Inflammatory macrophage treated with lipopolysaccharide for 1 hour (primary cell): ENCODE results near the gene N4BP2L1.

Experiments used
- DNase-seq, 2 donors: peaks; one replicate each; pipeline ENCODE4 v3.0.0-alpha.2; 2020 to 2022

N4BP2L1 gene

DNA sequence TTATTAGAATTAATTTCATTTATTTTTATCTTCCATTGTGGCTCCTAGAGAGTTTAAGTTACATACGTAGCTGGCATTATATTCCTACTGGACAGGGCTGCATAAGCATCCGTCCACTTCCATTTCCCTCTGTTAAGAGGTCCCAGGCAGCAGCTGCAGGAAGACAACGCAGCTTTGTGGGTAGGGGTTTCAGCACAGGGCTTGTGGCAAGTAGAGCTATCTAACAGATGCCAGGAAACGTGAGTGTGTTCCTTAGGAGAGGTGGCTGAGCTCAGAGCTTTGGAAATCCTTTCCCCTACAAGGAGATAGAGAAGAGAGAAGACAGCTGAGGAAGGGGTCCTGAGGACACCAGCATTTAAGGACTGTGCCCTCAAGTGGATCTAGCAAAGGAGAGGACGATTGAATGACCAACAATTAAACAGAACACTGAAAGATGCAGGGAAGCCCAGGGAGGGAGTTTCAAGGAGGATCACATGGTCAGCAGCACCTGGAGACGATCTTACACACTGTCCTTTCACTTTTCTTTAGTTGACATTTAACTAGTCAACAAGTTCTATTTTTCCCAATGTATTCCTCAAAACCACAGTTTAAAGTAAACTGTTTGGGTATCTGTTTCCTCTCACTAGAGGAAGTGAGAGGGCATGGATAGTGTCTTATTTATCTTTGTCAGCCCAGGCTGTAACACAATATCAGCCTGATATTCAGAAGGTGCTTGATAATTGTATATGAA lies 2.3 kb upstream of the N4BP2L1 start:
- no peak for DNase-seq

DNA sequence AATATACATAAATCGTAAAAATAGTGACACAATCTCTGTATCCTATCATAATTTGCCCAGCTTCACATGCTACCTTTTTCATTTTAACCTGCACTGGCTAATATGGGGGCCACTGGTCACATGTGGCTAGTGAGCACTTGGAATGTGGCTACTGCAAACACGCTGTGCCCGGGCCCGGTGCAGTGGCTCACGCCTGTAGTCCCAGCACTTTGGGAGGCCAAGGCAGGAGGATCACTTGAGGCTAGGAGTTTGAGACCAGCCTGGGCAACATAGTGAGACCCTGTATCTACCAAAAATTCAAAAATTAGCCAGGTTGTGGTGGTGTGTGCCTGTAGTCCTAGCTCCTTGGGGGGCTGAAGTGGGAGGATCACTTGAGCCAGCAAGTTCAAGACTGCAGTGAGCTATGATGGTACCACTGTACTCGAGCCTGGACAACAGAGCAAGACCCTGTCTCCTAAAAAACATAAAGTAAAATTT lies 1.5 kb upstream of the N4BP2L1 start:
- DNase-seq, result no peak

DNA sequence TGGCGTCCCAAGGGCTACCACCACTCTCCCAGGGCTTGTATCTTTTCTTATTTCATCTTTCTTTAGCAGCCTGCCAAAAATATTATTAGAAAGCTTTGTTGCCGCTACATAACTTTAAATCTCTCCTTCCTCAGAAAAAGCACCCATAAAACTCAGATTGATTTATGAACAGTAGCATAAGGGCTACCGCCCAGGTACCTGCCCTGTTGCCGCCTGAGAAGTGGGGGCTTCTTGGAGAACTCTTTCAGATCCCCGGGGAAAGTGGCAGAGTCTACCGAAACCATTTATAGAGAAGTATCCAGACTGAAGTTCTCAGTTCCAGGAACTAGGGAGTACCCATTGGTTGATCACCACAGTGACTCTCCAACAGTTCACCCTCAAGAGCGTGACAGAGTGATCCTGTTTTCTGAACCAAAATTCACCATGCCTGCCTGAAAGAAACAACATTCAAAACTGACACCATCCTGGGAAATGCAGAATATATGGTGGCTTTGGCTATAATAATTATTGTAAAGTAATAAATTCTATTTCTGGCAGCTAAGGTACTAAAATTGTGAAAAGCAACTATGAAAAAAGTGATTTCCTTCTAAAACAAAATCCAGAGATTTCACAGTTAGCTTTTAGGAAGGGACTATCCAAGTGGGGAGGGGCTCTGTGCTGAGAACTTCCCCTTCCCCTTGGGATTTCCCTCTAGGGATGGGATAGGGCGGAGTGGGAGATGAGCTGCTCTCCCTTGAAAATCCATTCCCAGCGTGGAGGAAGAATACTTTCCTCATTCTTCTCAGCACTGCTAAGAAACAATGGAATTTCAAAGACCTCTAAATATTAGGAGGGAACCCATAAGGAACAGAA lies 877 bp upstream of the N4BP2L1 start:
- peak; percentile 80 to 86 for DNase-seq

DNA sequence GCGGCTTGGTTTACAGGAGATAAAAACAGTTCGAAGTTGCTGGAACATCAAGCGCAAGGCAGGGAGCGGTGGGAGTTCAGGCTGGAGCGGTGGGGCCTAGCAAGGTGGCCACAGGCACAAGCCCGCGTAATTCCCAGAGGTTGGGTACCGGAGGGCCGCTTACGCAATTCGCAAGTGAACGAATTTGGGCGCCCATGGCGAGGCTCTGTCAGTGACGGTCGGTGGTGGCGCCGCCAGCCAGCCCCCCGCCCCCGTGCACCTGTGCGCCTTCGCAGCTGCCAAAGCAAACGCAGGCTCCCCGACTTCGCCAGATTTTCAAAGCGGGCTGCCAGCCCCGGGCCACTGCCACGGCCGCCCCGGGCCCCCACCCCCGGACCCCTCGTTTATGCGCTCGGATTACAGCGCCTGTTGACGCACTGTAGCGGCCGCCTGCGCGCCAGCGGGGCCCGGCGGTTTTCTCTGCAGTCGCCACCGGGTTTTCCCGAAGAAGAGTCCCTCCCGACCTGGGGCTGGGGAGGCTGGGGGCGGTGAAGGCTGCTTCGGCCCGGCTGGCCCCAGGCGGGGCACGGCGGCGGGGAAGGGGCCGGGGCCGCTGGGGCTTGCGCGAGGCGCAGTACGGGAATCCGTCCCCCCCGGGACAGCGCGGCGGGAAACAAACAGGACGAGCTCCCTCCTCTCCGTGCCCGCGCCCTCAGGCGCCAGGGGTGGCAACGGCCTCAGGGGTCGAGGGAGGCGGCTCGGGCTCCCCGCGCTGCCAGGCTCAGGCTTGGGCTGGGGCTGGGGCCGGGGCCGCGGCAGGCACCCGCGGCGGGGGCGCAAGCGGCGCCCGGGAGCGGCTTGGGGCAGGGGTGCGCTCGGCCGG lies 709 bp downstream of the N4BP2L1 start:
- DNase-seq, result peak in 1 of 2 donors; percentile 44

DNA sequence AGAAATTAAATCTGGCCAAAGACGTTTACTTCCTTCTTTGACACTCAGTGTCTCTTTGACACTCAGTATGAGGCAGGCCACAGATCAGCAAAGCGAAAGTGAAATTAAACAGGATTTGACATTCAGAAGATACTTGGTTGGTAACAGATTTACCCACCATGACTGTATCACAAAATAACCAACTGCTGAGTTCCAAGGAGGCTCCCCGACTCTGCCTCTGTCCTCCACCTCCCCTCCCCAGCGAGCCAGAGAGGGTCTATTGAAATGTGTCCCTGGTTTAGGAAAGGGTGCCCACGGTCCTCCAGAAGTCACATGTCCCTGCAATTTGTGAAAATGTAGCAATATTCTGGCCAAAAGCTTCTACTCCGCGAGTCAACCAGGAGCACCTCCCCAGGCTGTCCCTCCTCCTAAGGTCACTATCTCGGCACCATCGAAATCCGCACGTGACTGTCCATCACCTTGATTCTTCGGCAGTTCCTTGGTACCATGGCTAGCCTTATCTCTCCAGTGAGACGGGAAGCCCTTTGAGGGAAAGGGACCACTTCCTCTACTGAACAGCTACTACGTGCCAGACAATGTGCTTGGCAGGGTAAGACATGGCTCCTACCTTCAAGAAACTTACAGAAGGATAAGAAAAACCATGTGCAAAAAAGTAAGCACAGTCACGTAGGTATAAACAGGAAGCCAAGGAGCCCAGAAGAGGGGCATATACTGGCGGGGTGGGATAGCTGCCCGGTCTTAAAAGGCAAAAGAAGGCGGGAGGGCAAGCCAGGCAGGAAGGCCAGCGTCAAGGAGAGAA lies 1.5 kb downstream of the N4BP2L1 start:
- peak; percentile 77 for DNase-seq

DNA sequence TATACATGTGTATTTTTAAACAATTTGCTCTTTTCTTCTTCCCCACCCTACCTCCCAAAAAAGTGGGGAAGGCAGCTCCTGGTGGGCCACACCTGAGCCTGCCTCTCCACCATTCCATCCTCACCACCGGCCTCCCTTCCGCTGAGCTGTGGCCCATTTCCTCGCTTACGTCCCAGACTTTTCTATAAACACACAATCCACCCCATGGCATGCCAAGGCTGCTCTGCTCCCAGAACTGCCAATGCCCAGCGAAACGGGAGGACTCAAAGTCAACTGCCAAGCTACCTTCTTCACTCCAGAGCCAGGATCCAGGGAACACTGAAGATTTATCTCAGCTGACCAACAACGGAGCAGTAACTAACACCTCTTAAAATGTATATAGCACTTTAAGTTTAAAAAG lies 2.8 kb downstream of the N4BP2L1 start:
- no peak for DNase-seq

DNA sequence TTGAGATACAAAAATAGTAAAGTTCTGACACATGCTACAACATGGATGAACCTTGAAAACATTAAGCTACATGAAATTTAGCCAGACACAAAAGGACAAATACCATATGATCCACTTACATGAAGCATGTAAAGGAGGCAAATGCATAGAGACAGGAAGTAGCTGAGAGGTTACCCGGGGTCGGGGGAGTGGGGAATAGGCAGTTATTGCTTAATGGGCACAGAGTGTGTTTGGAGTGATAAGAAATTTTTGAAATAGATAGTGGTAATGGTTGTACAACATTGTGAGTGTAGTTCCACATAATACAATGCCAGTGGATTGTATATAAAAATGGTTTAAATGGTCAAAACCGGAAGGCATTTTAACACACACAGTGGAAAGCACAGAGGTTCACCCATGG lies 4.3 kb downstream of the N4BP2L1 start:
- no peak for DNase-seq

DNA sequence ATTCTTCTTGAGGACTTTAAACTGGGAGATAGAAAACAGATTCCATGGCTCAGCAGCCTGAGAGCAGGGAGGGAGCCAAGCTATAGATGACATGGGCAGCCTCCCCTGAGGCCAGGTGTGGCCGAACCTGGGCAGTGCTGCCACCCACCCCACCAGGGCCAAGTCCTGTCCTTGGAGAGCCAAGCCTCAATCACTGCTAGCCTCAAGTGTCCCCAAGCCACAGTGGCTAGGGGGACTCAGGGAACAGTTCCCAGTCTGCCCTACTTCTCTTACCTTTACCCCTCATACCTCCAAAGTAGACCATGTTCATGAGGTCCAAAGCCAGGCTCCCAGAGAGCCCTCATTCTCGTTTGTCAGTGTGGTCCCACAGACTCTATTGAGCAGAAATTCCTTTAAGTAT lies 8.1 kb downstream of the N4BP2L1 start:
- DNase-seq, result no peak

DNA sequence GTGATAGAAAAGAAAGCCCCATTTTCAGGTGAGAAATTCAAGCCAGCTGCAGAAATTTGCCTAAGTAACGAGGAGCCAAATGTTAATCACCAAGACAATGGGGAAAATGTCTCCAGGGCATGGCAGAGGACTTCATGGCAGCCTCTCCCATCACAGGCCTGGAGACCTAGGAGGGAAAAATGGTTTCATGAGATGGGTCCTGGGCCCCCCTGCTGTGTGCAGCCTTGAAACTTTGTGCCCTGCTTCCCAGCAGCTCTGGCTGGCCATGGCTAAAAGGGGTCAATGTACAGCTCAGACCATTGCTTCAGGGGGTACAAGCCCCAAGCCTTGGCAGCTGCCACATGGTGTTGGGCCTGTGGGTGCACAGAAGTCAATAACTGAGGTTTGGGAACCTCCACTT lies 9.9 kb downstream of the N4BP2L1 start:
- no peak for DNase-seq

DNA sequence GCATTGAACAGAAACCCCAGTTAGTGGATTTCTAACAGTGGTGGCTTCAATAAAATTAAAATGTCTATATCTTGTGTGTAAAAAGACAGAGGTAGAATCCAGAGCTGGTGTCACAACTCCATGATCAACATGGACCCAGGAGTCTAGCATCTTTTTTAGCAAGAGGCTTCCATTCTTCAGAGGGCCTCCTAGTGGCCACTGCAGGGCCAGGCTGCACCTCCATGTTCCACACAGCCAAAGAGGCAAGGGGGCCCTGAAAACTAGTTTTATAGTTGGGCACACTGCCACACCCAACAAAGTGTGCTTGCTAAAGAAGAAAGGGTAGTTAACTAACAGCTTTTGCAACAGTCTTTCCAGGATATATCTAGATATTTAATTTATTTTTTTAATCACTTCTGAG lies 12.9 kb downstream of the N4BP2L1 start:
- no peak for DNase-seq

DNA sequence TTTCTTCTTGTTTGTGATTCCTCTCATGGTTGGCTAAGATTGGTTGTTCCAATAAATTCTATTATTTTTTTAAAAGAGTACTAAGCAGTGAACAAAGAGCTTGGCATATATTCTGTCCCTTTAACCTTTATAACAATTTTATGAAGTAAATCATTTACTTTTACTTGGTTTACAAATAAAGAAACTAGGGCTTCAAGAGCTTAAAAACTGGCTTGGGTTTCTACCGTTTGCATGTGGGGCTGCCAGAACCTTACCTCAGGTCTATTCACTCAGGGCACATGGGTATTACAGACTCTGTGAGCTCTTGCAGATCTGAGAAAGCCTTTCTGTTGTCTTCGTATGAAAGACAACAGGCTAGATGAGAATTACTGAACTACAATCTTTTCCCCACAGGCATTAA lies 13.3 kb downstream of the N4BP2L1 start:
- no peak for DNase-seq

DNA sequence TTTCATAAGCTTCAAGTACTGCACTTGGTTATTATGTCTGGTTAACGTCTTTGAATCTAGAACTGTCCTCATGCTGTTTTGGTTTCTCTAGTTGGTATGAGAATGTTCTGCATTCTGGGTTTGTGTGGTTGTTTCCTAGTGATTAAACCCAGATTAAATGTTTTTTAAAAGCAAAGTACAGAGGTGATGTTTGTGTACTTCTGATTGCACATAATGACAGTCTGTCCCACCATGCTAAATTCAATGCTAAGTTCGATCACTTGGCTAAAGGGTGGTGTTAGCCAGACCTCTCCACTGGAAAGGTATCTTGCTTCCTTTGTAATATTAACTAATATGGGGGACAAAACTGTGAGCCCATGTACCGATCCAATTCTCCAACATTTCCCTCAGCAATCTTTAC lies 14.6 kb downstream of the N4BP2L1 start:
- no peak for DNase-seq

DNA sequence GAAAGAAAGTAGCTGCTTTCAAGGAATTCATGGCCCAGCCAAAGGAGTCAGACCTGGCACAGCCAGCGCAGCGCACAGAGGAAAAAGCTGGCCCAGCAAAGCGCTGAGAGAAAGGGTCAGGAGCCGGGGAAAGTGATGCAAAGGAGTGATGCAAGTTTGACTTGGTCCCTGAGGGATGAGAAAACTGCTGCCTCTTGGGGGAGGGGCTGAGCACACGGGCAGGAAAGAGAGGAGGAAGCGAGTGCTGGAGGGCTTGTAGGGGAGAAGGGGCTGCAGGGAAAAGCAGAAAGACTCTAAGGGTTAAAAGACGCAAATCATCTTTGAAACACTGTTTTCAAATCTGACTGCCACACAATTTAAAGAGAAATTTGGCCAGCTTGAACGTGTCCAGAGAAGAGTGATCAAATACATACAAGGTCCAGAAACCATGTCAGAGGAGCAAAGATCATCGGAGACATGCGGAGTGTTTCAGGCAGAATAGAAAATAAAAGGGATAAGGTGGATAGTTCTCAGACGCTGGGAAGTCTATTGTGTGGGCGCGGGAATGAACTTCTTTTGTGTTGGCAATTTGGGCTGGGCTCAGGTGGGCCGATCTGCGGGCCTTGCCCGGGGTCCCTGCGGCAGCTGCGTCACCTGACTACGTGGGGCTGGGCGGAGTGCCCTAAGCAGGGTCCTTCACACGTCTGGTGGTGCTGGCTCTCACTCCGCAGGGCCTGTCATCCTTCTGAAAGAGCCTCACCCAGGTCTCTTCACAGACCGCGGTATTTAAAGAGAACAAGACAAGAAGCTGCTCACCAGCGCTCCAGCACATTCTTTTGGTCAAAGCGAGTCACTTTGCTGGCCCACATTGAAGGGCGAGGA lies 18.1 kb downstream of the N4BP2L1 start:
- no peak for DNase-seq

DNA sequence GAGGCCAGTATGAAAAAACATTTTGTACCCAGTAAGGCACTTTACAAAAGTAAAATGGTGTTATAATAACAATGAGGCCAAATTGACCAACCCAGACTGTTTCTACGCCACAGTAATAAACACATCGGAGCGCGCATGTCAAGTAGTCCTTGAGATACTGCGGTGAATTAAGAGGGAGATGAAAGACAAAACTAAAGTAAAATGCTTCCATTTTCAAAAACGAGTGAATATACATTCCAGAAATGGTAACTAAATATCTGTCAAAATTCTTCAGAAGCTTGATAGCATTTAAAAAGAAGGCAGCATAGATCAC lies 19.0 kb downstream of the N4BP2L1 start:
- no peak for DNase-seq

DNA sequence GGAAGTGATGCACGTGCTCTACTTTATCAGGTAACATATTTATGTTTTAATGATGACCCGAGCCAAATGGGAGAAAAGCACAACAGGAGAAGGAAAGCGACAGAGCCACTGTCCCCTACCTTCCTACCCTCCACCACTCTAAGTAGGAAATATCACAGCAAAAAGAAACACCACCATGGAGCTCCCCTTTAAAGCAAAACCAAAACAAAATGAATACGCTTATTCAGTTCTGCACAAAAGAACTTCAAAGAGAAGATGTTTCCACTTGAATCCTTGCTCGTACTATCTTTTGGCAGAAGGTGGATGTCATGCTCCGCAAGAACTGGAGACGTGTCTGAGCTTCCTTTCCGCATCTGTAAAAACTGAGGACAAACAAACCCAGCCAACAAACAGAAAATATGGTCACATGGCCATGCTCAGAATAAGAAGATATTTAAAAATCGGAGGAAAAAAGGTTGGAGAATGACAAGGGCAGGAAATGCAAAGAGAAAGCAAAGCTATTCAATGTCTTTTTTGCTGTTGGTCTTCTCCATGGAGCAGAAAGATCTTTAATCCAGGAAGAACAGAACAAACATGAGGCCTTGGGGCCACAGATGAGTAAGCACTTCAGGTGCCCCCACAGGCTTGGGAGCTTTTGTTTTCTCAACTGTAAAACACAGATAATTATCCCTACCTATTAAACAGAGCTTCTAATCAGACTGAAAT lies 19.5 kb downstream of the N4BP2L1 start:
- DNase-seq, result no peak

DNA sequence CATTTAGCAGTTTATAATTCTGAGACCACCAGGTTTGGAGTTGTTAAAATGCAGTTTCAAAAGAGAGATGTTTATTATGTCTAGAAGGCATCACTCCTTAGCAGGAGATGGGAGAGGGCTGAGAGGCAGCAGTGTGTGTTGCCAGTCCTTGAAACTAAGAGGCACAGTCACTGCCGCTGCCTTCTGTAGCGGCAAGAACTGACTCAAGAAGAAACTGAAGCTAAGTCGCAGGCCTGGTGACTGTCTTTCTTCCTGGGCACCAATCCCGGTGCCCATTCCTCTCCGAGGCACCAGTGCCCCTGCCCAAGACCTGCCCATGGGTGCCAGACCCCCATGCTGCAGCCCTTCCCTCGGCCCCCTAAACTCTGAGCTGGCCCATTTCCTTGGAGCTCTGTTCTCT lies 20.1 kb downstream of the N4BP2L1 start:
- DNase-seq, result no peak

DNA sequence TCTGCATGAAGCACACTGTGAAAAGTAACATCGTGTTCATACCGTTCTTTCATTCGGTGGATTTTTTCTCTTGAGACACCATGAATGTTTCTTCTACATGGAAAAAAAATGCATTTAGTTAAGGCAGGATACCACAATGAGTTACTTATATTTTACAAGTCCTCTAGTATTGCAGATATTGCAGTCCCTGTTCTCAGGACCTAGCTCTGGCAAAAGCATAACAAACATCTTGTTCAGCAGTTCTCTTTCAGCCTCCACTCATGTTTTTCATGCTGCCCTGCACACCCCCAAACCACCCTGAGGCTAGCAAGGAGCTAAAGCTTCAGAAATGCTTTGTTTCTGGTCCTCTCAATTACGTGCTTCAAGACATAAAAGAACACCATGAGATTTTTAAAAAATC lies 24.8 kb downstream of the N4BP2L1 start:
- no peak for DNase-seq

DNA sequence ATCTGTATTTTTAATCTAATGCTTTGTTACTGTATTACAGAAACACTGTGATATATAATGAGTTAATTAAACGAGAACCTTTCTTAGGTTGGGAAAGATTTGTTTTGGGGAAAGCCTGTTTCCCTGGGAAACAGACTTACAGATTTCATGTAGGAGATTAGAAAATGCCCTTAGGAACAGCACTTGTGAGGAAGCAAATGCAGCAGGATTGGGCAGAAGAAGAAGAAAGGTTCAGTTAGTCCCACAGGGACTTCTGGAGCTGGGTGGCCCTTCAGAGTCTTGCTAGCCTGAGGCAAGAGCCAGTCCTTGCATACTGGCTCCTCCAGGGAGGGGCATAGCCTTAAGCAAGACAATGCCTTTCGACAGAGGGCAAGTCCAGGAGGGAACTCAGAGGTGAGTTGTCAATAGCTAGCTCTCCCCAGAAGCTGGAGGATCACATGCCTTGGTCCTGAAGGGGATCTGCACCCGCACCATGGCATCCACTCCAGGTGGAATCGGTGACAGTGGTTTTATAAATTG lies 36.8 kb downstream of the N4BP2L1 start:
- DNase-seq, result no peak

DNA sequence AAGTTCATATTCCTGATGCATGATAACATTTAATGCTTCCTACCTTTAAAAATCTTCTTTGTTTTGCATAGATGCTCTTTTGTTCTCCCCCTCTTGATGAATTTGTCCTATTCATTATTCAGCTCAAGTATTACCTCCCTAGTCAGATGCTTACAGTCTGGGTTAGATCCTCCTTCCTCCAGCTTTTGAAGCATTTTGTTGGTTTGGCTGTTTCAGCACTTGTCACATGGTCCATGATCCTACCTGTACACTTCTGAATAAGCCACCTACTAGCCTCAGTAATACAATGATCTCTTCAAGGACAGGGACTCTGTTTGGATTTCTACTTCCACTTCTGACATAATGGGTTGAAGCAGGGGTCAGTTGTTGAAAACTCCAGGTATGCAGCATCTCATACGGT lies 37.4 kb downstream of the N4BP2L1 start:
- no peak for DNase-seq

DNA sequence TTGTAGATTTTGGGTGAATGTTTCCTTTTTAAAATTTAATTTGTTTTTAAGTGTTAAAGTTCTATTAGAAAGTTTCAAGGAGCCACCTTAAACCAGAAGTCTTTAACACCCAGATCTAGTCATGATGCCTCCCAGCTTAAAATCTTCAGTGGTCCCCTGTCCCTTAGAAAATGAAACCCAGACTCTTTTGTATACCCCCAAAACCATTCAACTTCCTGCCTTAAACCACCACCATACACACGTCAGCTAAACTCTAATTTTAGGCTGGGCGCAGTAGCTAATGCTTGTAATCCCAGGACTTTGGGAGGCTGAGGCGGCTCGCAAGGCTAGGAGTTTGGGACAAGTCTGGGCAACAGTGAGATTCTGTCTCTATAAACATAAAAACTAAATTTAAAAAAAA lies 37.9 kb downstream of the N4BP2L1 start:
- DNase-seq, result no peak

DNA sequence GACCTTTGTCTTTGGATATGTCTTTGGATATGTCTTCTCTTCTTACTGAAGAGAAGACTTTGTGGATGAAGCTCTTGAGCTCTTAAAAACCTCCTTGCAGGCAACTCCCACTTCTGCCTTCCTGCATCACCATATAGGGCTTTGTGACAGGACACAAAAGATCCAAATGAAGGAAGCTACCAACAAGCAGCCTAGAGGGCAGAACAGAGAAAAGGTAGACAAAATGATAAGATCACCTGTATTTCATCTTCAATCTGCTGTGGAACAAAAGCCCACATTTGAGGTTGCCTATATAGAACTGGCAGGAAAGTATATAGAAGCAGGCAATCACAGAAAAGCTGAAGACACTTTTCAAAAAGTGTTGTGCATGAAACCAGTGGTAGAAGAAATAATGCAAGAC lies 42.5 kb downstream of the N4BP2L1 start:
- no peak for DNase-seq
